HuH-7 (cell line): Measurements from ENCODE around the gene ATF4.
A peak's percentile ranks its signal among the peaks of the same experiment; 100 is the strongest.

Experiments
- DNase-seq: peaks from one replicate; pipeline ENCODE4 v3.0.0; 2011; ENCODE audit warnings: low spot score

ATF4 gene

GRCh38 chr22:39558950-39559349 is 38.6 kb downstream of the ATF4 start:
- DNase-seq, result no peak

GRCh38 chr22:39559456-39560105 is 39.2 kb downstream of the ATF4 start:
- DNase-seq, result peak; percentile 61

- no peak for DNase-seq
Measured at GRCh38 chr22:39560127-39560526, 39.8 kb downstream of the ATF4 start.

- DNase-seq, result no peak
Measured at GRCh38 chr22:39562839-39563489, 42.6 kb downstream of the ATF4 start.

- no peak for DNase-seq
Measured at GRCh38 chr22:39563571-39564428, 43.4 kb downstream of the ATF4 start.

- no peak for DNase-seq
Measured at GRCh38 chr22:39565414-39565944, 45.1 kb downstream of the ATF4 start.

GRCh38 chr22:39567135-39567946 is 47.0 kb downstream of the ATF4 start:
- DNase-seq, result no peak

- DNase-seq, result no peak
Measured at GRCh38 chr22:39568278-39568981, 48.1 kb downstream of the ATF4 start.

- DNase-seq, result no peak
Measured at GRCh38 chr22:39569066-39569465, 48.7 kb downstream of the ATF4 start.

- no peak for DNase-seq
Measured at GRCh38 chr22:39570226-39570625, 49.9 kb downstream of the ATF4 start.

- DNase-seq, result no peak
Measured at GRCh38 chr22:39570665-39571064, 50.3 kb downstream of the ATF4 start, which contains the start of gene CACNA1I. TSS of gene CACNA1I (plus strand) at chr22:39570753. CDS start at chr22:39570753, 0 bp downstream.

GRCh38 chr22:39571538-39571937 is 51.2 kb downstream of the ATF4 start:
- no peak for DNase-seq
